ENCODE data around the gene TMEM42. TPM values are rescaled to one million over a fixed set of nuclear protein-coding genes. Genes with fewer than 3 reads are reported as not detected.

Gene TMEM42
- total and polyA plus RNA-seq, 2 of the 13 experiments (the other 11 are each of a cell fraction or from before 2014, with no cell fraction given): 5.5 to 24.5 TPM

DNA sequence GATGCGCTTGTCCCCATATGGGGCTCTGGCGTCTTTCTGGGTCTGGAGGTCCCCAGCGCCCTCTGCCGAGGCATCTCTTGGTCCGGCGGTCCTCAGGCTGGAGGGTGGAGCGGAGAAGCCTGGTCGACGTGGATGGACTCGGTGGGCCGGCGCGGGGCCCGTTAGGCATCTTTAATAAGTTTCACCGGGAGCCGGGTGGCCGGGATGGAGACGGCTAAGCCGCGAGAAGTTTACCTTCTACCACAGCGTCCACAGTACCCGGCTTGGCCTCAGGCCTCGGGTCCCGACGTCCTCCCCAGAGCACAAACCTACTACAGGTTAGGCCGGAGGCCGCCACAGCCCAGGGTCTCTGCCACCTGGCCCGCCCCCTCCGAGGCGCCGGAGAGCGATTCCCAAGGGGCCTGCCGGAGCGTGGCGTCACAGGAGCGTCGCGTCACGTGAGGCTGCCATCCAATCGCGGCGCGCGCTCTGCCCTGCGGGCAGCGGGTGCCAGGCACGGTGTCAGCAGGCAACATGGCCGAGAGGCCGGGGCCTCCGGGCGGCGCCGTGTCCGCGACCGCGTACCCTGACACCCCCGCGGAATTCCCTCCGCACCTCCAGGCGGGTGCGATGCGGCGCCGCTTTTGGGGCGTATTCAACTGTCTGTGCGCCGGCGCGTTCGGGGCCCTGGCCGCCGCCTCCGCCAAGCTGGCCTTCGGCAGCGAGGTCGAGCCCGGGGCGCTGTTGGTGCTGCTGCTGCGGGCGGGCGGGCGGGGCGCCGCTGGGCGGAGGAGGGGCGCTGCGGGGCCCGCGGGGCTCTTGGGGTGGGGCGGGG is at the start of gene TMEM42 (continued):
- TF ChIP-seq, protein P1, sequence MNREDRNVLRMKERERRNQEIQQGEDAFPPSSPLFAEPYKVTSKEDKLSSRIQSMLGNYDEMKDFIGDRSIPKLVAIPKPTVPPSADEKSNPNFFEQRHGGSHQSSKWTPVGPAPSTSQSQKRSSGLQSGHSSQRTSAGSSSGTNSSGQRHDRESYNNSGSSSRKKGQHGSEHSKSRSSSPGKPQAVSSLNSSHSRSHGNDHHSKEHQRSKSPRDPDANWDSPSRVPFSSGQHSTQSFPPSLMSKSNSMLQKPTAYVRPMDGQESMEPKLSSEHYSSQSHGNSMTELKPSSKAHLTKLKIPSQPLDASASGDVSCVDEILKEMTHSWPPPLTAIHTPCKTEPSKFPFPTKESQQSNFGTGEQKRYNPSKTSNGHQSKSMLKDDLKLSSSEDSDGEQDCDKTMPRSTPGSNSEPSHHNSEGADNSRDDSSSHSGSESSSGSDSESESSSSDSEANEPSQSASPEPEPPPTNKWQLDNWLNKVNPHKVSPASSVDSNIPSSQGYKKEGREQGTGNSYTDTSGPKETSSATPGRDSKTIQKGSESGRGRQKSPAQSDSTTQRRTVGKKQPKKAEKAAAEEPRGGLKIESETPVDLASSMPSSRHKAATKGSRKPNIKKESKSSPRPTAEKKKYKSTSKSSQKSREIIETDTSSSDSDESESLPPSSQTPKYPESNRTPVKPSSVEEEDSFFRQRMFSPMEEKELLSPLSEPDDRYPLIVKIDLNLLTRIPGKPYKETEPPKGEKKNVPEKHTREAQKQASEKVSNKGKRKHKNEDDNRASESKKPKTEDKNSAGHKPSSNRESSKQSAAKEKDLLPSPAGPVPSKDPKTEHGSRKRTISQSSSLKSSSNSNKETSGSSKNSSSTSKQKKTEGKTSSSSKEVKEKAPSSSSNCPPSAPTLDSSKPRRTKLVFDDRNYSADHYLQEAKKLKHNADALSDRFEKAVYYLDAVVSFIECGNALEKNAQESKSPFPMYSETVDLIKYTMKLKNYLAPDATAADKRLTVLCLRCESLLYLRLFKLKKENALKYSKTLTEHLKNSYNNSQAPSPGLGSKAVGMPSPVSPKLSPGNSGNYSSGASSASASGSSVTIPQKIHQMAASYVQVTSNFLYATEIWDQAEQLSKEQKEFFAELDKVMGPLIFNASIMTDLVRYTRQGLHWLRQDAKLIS (CRISPR knock-in tag; IDR thresholded peaks at IDR 0.05): no peak
- TF ChIP-seq HDAC1 (CRISPR knock-in tag; IDR thresholded peaks at IDR 0.05): peak; percentile 52
- TF ChIP-seq, protein P2, sequence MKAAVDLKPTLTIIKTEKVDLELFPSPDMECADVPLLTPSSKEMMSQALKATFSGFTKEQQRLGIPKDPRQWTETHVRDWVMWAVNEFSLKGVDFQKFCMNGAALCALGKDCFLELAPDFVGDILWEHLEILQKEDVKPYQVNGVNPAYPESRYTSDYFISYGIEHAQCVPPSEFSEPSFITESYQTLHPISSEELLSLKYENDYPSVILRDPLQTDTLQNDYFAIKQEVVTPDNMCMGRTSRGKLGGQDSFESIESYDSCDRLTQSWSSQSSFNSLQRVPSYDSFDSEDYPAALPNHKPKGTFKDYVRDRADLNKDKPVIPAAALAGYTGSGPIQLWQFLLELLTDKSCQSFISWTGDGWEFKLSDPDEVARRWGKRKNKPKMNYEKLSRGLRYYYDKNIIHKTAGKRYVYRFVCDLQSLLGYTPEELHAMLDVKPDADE (CRISPR knock-in tag; IDR thresholded peaks at IDR 0.05): no peak
- TF ChIP-seq, protein P3, sequence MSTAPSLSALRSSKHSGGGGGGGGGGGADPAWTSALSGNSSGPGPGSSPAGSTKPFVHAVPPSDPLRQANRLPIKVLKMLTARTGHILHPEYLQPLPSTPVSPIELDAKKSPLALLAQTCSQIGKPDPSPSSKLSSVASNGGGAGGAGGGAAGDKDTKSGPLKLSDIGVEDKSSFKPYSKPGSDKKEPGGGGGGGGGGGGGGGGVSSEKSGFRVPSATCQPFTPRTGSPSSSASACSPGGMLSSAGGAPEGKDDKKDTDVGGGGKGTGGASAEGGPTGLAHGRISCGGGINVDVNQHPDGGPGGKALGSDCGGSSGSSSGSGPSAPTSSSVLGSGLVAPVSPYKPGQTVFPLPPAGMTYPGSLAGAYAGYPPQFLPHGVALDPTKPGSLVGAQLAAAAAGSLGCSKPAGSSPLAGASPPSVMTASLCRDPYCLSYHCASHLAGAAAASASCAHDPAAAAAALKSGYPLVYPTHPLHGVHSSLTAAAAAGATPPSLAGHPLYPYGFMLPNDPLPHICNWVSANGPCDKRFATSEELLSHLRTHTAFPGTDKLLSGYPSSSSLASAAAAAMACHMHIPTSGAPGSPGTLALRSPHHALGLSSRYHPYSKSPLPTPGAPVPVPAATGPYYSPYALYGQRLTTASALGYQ (CRISPR knock-in tag; IDR thresholded peaks at IDR 0.05): 0 out of 2 replicates have a peak, but pooled peaks have one; percentile 41
- no peak for TF ChIP-seq NCOR1 (IDR thresholded peaks at IDR 0.05; ENCODE audit: borderline replicate concordance, low read length)
- no peak for TF ChIP-seq STAG1 (CRISPR knock-in tag; IDR thresholded peaks at IDR 0.05)
- TF ChIP-seq ZNF747 (CRISPR knock-in tag; IDR thresholded peaks at IDR 0.05; ENCODE audit: borderline replicate concordance): no peak
- TF ChIP-seq, protein P4, sequence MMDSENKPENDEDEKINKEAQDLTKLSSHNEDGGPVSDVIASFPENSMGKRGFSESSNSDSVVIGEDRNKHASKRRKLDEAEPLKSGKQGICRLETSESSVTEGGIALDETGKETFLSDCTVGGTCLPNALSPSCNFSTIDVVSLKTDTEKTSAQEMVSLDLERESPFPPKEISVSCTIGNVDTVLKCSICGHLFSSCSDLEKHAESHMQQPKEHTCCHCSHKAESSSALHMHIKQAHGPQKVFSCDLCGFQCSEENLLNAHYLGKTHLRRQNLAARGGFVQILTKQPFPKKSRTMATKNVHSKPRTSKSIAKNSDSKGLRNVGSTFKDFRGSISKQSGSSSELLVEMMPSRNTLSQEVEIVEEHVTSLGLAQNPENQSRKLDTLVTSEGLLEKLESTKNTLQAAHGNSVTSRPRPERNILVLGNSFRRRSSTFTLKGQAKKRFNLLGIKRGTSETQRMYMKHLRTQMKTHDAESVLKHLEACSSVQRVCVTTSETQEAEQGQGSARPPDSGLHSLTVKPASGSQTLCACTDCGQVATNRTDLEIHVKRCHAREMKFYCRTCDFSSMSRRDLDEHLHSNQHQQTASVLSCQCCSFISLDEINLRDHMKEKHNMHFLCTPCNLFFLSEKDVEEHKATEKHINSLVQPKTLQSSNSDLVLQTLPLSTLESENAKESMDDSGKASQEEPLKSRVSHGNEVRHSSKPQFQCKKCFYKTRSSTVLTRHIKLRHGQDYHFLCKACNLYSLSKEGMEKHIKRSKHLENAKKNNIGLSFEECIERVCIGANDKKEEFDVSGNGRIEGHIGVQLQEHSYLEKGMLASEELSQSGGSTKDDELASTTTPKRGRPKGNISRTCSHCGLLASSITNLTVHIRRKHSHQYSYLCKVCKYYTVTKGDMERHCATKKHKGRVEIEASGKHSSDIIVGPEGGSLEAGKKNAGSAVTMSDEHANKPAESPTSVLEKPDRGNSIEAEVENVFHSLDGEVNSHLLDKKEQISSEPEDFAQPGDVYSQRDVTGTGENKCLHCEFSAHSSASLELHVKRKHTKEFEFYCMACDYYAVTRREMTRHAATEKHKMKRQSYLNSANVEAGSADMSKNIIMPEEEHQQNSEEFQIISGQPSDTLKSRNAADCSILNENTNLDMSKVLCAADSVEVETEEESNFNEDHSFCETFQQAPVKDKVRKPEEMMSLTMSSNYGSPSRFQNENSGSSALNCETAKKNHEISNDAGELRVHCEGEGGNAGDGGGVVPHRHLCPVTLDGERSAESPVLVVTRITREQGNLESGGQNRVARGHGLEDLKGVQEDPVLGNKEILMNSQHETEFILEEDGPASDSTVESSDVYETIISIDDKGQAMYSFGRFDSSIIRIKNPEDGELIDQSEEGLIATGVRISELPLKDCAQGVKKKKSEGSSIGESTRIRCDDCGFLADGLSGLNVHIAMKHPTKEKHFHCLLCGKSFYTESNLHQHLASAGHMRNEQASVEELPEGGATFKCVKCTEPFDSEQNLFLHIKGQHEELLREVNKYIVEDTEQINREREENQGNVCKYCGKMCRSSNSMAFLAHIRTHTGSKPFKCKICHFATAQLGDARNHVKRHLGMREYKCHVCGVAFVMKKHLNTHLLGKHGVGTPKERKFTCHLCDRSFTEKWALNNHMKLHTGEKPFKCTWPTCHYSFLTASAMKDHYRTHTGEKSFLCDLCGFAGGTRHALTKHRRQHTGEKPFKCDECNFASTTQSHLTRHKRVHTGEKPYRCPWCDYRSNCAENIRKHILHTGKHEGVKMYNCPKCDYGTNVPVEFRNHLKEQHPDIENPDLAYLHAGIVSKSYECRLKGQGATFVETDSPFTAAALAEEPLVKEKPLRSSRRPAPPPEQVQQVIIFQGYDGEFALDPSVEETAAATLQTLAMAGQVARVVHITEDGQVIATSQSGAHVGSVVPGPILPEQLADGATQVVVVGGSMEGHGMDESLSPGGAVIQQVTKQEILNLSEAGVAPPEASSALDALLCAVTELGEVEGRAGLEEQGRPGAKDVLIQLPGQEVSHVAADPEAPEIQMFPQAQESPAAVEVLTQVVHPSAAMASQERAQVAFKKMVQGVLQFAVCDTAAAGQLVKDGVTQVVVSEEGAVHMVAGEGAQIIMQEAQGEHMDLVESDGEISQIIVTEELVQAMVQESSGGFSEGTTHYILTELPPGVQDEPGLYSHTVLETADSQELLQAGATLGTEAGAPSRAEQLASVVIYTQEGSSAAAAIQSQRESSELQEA (CRISPR knock-in tag; IDR thresholded peaks at IDR 0.05; ENCODE audit: not compliant biosample characterization): peak; percentile 40
- TF ChIP-seq ZNF772 (CRISPR knock-in tag; IDR thresholded peaks at IDR 0.05): no peak
- TF ChIP-seq, protein P5, sequence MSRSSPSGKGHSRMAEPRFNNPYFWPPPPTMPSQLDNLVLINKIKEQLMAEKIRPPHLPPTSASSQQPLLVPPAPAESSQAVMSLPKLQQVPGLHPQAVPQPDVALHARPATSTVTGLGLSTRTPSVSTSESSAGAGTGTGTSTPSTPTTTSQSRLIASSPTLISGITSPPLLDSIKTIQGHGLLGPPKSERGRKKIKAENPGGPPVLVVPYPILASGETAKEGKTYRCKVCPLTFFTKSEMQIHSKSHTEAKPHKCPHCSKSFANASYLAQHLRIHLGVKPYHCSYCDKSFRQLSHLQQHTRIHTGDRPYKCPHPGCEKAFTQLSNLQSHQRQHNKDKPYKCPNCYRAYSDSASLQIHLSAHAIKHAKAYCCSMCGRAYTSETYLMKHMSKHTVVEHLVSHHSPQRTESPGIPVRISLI (CRISPR knock-in tag; IDR thresholded peaks at IDR 0.05; ENCODE audit: borderline replicate concordance): no peak
